Stimulated activated effector memory CD8-positive, alpha-beta T cell treated with anti-CD3 and anti-CD28 coated beads, Interleukin-12 subunit alpha, Interleukin-12 subunit beta, amount 100 ng/mL, for 72 hours (primary cell): ENCODE measurements around the gene CNNM1.

Experiments used
- ATAC-seq: fragments of 150-1000 bp; cut with Tn5 transposase; 2 replicates; pipeline ENCODE4 v1.10.0; 2021
- DNase-seq, 2 donors: peaks; one replicate each; pipeline ENCODE4 v3.0.0; 2021 to 2022; ENCODE audit warnings: low spot score in 2 of 2
- H3K27ac Mint-ChIP-seq: one replicate; pipeline ENCODE4 v1.8.0; 2022; ENCODE audit warnings: mild to moderate bottlenecking, mixed read lengths
- H3K36me3 Mint-ChIP-seq: one replicate; pipeline ENCODE4 v1.8.0; 2022; ENCODE audit warnings: mild to moderate bottlenecking, mixed read lengths
- H3K4me1 Mint-ChIP-seq: one replicate; pipeline ENCODE4 v1.8.0; 2022; ENCODE audit warnings: mixed read lengths
- H3K4me3 Mint-ChIP-seq: one replicate; pipeline ENCODE4 v1.8.0; 2022; ENCODE audit warnings: mild to moderate bottlenecking, mixed read lengths
- H3K9me3 Mint-ChIP-seq: one replicate; pipeline ENCODE4 v1.8.0; 2022; ENCODE audit warnings: mixed read lengths

The CNNM1 gene

DNA sequence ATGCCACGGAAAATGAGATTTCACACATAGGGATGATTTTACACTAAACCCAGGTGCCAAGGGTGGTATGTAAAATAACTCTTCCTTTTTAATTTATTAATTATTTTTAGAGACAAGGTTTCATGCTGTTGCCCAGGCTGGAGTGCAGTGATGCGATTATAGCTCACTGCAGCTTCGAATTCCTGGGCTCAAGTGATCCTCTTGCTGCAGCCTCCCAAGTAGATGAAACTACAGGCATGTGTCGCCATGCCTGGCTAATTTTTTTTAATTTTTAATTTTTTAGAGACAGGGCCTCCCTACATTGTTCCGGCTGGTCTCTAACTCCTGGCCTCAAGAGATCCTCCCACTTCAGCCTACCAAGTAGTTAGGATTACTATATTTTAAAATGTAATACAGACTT is 2.3 kb upstream of the CNNM1 start:
- Mint-ChIP-seq H3K27ac (no peak overlapping the region), H3K4me1 (peaks cover 10% of the 10 kb centered on the region), H3K4me3 (no peak overlapping the region), H3K36me3 (no peaks in the 10 kb centered on the region), H3K9me3 (no peaks in the 10 kb centered on the region)
- DNase-seq (no peak), ATAC-seq (no peak)

DNA sequence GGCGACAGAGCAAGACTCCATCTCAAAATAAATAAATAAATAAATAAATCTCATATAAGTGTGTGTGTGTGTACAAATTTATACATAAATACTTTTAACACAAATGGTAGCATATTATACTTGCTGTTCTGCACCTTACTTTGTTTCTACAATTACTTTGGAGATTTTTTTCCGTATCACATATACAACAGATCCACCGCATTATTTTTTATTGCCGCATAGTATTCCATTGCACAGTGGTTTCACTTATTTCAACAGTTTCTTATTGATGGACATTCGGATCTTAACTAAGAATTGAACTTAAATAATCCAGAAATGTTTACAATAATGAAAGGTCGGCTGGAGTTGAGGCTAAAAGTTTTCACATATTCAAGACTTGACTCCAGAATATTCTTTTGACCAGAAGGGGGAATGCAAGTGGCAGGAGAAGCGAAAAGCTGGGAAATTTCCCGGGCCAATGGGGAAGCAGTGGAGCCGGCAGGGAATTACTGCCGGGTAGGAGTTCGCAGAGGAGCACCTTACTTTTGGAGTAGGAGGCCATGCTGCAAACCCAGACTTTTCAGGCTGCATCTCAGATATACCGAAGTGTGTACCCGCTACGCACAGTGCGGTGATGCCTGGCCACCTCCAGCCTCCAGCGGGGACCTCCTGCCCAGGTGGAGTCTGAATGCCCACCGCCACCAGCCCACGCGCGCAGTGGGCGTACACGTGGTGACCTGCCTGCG is 415 bp upstream of the CNNM1 start:
- no peaks in the 10 kb centered on the region for H3K9me3 Mint-ChIP-seq

DNA sequence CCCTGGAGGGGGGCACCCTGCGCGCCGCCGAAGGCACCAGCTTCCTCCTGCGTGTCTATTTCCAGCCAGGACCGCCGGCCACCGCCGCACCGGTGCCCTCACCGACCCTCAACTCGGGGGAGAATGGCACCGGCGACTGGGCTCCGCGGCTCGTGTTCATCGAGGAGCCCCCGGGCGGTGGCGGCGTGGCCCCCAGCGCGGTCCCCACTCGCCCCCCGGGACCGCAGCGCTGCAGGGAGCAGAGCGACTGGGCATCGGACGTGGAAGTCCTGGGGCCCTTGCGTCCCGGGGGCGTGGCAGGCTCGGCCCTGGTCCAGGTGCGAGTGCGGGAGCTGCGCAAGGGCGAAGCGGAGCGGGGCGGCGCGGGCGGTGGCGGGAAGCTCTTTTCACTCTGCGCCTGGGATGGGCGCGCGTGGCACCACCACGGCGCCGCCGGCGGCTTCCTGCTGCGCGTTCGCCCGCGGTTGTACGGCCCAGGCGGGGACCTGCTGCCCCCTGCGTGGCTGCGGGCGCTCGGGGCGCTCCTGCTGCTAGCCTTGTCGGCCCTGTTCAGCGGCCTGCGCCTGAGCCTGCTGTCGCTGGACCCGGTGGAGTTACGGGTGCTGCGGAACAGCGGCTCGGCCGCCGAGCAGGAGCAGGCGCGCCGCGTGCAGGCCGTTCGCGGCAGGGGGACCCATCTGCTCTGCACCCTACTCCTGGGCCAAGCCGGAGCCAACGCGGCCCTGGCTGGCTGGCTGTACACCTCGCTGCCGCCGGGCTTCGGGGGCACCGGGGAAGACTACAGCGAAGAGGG is 594 bp downstream of the CNNM1 start:
- no peak for DNase-seq
- H3K9me3 Mint-ChIP-seq: no peaks in the 10 kb centered on the region
- peaks cover 10% of the 10 kb centered on the region for H3K4me1 Mint-ChIP-seq
- peak overlapping the region; percentile 9 for H3K4me3 Mint-ChIP-seq
- ATAC-seq: peak; percentile 45
- no peak overlapping the region for H3K27ac Mint-ChIP-seq
- H3K36me3 Mint-ChIP-seq: no peaks in the 10 kb centered on the region

More for the DNA sequence above, 415 bp upstream of the CNNM1 start:
- no peak for DNase-seq
- Mint-ChIP-seq H3K36me3 (no peaks in the 10 kb centered on the region), H3K4me1 (peaks cover 10% of the 10 kb centered on the region), H3K4me3 (peak overlapping the region; percentile 9), H3K27ac (no peak overlapping the region)
- no peak for ATAC-seq

DNA sequence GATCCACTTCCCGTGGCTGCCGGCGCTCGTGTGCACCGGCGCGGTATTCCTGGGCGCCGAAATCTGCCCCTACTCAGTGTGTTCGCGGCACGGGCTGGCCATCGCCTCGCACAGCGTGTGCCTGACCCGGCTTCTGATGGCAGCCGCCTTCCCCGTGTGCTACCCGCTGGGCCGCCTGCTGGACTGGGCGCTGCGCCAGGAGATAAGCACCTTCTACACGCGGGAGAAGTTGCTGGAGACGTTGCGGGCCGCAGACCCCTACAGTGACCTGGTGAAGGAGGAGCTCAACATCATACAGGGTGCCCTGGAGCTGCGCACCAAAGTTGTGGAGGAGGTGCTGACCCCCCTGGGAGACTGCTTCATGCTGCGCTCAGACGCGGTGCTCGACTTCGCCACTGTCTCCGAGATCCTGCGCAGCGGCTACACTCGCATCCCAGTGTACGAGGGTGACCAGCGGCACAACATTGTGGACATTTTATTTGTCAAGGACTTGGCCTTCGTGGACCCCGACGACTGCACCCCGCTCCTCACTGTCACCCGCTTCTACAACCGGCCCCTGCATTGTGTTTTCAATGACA is 1.3 kb downstream of the CNNM1 start:
- peaks cover 10% of the 10 kb centered on the region for H3K4me1 Mint-ChIP-seq
- no peak for DNase-seq
- no peaks in the 10 kb centered on the region for H3K9me3 Mint-ChIP-seq
- H3K36me3 Mint-ChIP-seq: no peaks in the 10 kb centered on the region
- H3K27ac Mint-ChIP-seq: no peak overlapping the region
- no peak for ATAC-seq
- peak overlapping the region; percentile 5 for H3K4me3 Mint-ChIP-seq

DNA sequence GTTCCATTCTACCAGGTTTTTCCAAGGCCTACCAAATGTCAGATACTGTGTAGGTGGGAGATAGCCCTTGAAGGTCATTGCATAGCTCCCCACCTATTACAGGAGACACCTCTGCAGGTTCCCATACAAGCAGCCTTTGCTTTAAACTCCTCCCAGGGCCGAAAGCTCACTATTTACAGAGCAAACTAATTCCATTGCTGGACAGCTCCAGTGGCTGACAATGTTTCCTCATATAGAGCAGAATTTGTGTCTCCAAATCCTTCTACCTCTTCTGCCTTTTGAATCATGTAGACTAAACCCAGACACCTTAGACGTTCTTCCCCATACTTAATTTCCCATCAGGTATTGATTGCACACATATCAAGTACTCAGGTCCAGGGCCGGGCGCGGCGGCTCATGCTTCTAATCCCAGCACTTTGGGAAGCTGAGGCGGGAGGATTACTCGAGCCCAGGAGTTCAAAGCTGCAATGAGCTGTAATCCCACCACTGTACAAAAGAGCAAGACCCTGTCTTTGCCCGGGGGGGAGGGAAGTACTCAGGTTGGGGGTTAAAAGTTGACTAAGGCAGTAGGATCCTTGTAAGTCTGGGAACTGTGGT is 2.1 kb downstream of the CNNM1 start:
- Mint-ChIP-seq H3K9me3 (no peaks in the 10 kb centered on the region), H3K36me3 (no peaks in the 10 kb centered on the region), H3K27ac (no peak overlapping the region), H3K4me1 (peaks cover 10% of the 10 kb centered on the region), H3K4me3 (peak overlapping the region; percentile 5)
- DNase-seq (no peak), ATAC-seq (no peak)

GRCh38 chr10:99337311-99337811 is 8.2 kb downstream of the CNNM1 start:
- H3K36me3 Mint-ChIP-seq: no peaks in the 10 kb centered on the region
- DNase-seq: no peak
- H3K27ac Mint-ChIP-seq: no peak overlapping the region
- no peak for ATAC-seq
- H3K9me3 Mint-ChIP-seq: no peaks in the 10 kb centered on the region
- no peak overlapping the region for H3K4me3 Mint-ChIP-seq
- H3K4me1 Mint-ChIP-seq: no peaks in the 10 kb centered on the region

DNA sequence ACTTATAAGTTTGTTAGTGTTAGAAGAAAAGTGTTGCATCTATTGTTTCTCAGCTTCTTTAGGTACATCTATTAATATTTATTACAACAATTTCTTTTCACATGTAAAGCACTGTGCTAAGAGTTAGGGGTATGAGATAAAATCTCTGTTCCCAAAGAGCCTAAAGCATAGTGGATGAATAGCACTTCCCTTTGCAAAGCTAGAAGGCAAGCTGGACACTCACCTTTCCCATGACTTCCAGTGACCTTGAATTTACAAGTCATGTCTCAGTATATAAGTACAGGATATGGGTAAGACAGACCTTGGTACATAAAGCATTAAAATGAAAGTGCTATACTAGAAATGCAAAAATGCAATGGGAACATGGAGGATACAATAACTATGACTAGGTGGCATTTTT is 8.7 kb downstream of the CNNM1 start:
- ATAC-seq (no peak), DNase-seq (no peak)
- H3K27ac Mint-ChIP-seq: no peak overlapping the region
- no peaks in the 10 kb centered on the region for H3K36me3 Mint-ChIP-seq
- H3K4me1 Mint-ChIP-seq: no peaks in the 10 kb centered on the region
- H3K9me3 Mint-ChIP-seq: no peaks in the 10 kb centered on the region
- no peak overlapping the region for H3K4me3 Mint-ChIP-seq

GRCh38 chr10:99339077-99339476 is 9.9 kb downstream of the CNNM1 start:
- H3K4me1 Mint-ChIP-seq: no peaks in the 10 kb centered on the region
- no peaks in the 10 kb centered on the region for H3K36me3 Mint-ChIP-seq

GRCh38 chr10:99339563-99340047 is 10.4 kb downstream of the CNNM1 start:
- H3K4me3 Mint-ChIP-seq: no peak overlapping the region
- no peak for ATAC-seq
- H3K4me1 Mint-ChIP-seq: no peaks in the 10 kb centered on the region
- no peaks in the 10 kb centered on the region for H3K36me3 Mint-ChIP-seq
- no peaks in the 10 kb centered on the region for H3K9me3 Mint-ChIP-seq
- DNase-seq: no peak
- H3K27ac Mint-ChIP-seq: no peak overlapping the region

More at GRCh38 chr10:99339077-99339476, 9.9 kb downstream of the CNNM1 start:
- DNase-seq: no peak
- no peak overlapping the region for H3K27ac Mint-ChIP-seq
- H3K4me3 Mint-ChIP-seq: no peak overlapping the region
- no peaks in the 10 kb centered on the region for H3K9me3 Mint-ChIP-seq
- ATAC-seq: no peak

GRCh38 chr10:99340650-99341049 is 11.5 kb downstream of the CNNM1 start:
- H3K4me1 Mint-ChIP-seq: no peaks in the 10 kb centered on the region
- no peaks in the 10 kb centered on the region for H3K9me3 Mint-ChIP-seq
- DNase-seq (no peak), ATAC-seq (no peak)
- H3K27ac Mint-ChIP-seq: no peak overlapping the region
- H3K36me3 Mint-ChIP-seq: no peaks in the 10 kb centered on the region
- no peak overlapping the region for H3K4me3 Mint-ChIP-seq

DNA sequence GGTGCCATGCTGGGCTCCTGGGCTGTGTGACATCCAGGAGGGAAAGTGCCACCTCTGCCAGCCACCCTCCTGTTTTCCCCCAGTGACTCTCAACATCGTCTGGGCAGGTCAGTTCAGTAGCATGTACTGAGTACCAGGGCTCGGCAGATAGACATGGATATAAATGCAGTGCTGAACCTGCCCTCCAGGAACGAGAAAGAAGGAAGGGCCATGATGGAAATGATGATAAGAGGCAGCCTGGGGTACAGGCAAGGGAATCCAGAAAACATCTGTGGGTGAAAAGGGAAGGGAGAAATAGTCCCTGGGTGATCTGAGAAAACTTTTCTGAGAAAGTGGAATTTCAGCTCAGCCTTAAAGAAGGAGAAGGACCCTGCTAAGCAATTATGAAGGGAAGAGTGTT is 12.1 kb downstream of the CNNM1 start:
- Mint-ChIP-seq H3K4me1 (no peaks in the 10 kb centered on the region), H3K4me3 (no peak overlapping the region), H3K9me3 (no peaks in the 10 kb centered on the region), H3K27ac (no peak overlapping the region), H3K36me3 (no peaks in the 10 kb centered on the region)
- no peak for ATAC-seq
- DNase-seq: no peak

- DNase-seq (no peak), ATAC-seq (no peak)
- no peaks in the 10 kb centered on the region for H3K9me3 Mint-ChIP-seq
- H3K4me1 Mint-ChIP-seq: no peaks in the 10 kb centered on the region
- no peak overlapping the region for H3K27ac Mint-ChIP-seq
- H3K36me3 Mint-ChIP-seq: no peaks in the 10 kb centered on the region
- H3K4me3 Mint-ChIP-seq: no peak overlapping the region
Observed at GRCh38 chr10:99341860-99342490, 12.8 kb downstream of the CNNM1 start.

- no peak for ATAC-seq
- no peaks in the 10 kb centered on the region for H3K4me1 Mint-ChIP-seq
- no peak overlapping the region for H3K27ac Mint-ChIP-seq
- H3K9me3 Mint-ChIP-seq: no peaks in the 10 kb centered on the region
- H3K36me3 Mint-ChIP-seq: no peaks in the 10 kb centered on the region
- no peak overlapping the region for H3K4me3 Mint-ChIP-seq
- DNase-seq: no peak
Observed at GRCh38 chr10:99343262-99343661, 14.1 kb downstream of the CNNM1 start.

- DNase-seq: no peak
- ATAC-seq: no peak
- Mint-ChIP-seq H3K4me3 (no peak overlapping the region), H3K4me1 (no peaks in the 10 kb centered on the region), H3K36me3 (no peaks in the 10 kb centered on the region), H3K9me3 (no peaks in the 10 kb centered on the region), H3K27ac (no peak overlapping the region)
Observed at GRCh38 chr10:99344715-99345114, 15.6 kb downstream of the CNNM1 start.

DNA sequence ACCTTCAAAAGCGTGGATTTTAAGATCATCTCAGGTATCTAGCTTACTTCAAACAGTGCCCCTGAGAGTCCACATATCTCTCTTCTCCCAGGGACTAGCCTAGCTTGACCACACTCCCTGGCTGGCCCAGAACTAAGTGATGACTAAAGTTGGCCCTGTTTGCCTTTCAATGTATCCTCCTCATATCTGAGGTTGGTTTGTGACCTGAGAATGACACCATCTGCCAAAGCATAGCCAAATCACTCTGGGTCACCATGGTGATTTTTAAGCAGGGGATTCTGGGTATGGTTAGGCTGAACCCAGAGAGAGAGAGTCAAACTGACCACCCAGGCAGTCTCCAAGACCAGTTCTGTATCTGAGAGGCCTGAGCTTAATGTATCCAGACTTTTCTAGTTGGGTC is 16.2 kb downstream of the CNNM1 start:
- Mint-ChIP-seq H3K4me3 (no peak overlapping the region), H3K4me1 (no peaks in the 10 kb centered on the region), H3K9me3 (no peaks in the 10 kb centered on the region), H3K27ac (no peak overlapping the region), H3K36me3 (no peaks in the 10 kb centered on the region)
- DNase-seq (no peak), ATAC-seq (no peak)
